Measurements from ENCODE around the gene BAZ1B. TPM values are rescaled to one million over a fixed set of nuclear protein-coding genes. Genes with fewer than 3 reads are reported as not detected.

Gene BAZ1B
- total and polyA plus RNA-seq, 9 of the 15 experiments (the other 6 are each of a cell fraction or from before 2014, with no cell fraction given), result 15.0 to 134 (median 79.5) TPM

DNA sequence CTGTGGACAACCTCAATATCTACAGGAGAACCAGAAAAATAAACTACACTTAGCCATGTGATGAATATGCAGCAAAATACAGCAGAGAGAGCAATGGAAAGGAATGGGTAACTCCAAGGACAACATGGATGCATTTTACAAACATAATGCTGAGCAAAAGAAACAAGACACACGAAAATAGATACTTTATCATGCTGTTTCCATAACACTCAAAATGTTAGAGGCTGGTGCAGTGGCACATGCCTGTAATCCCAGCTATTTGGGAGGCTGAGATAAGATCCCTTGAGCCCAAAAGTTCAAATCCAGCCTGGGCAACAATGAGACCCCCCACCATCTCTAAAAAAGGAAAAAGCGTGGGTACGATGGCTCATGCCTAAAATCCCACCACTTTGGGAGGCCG lies 27.1 kb upstream of the BAZ1B start (continued):
- TF ChIP-seq DEAF1 (CRISPR knock-in tag; IDR thresholded peaks at IDR 0.05), result no peak
- TF ChIP-seq RHOXF2B (CRISPR knock-in tag; conservative IDR thresholded peaks at IDR 0.05), result no peak
- TF ChIP-seq MAFG (tag; conservative IDR thresholded peaks at IDR 0.05), result no peak
- TF ChIP-seq LEF1 (IDR thresholded peaks at IDR 0.05), result no peak
- no peak for TF ChIP-seq CTCFL (IDR thresholded peaks at IDR 0.05; ENCODE audit: borderline replicate concordance, insufficient read depth, low read depth, low read length, poor library complexity, severe bottlenecking)

GRCh38 chr7:73547841-73548240 lies 25.7 kb upstream of the BAZ1B start:
- in situ Hi-C loops (cut with MboI), result no loop called here
- POLR2A ChIA-PET, result interaction anchor here (0.9 to 4.0 kb wide), 6 partner anchors 9 to 26 kb away, joined by 3 to 22 read pairs (median 7); partner anchors contain the start of genes BAZ1B and BCL7B
- no TSS peak for BruUV-seq (replicated peaks)
- no peak for TF ChIP-seq COPS2 (conservative IDR thresholded peaks at IDR 0.05)
- TF ChIP-seq, protein P1, sequence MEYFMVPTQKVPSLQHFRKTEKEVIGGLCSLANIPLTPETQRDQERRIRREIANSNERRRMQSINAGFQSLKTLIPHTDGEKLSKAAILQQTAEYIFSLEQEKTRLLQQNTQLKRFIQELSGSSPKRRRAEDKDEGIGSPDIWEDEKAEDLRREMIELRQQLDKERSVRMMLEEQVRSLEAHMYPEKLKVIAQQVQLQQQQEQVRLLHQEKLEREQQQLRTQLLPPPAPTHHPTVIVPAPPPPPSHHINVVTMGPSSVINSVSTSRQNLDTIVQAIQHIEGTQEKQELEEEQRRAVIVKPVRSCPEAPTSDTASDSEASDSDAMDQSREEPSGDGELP (CRISPR knock-in tag; IDR thresholded peaks at IDR 0.05; ENCODE audit: borderline replicate concordance), result no peak
- no peak for TF ChIP-seq SMARCB1 (IDR thresholded peaks at IDR 0.05; ENCODE audit: insufficient read length, low read depth)
- TF ChIP-seq ARNT (IDR thresholded peaks at IDR 0.05), result no peak
- TF ChIP-seq ZBTB17 (CRISPR knock-in tag; IDR thresholded peaks at IDR 0.05), result no peak
- no peak for TF ChIP-seq FOXA3 (CRISPR knock-in tag; conservative IDR thresholded peaks at IDR 0.05 in 1 of 2, IDR thresholded peaks at IDR 0.05 in 1 of 2)
- no peak for TF ChIP-seq RCOR1 (IDR thresholded peaks at IDR 0.05; ENCODE audit: borderline replicate concordance in 1 of 2, low read depth in 2 of 2, low read length in 2 of 2)
- TF ChIP-seq MXD1 (CRISPR knock-in tag; IDR thresholded peaks at IDR 0.05; ENCODE audit: borderline replicate concordance, poor library complexity, severe bottlenecking), result no peak
- no peak for TF ChIP-seq NRF1 (conservative IDR thresholded peaks at IDR 0.05 in 1 of 2, IDR thresholded peaks at IDR 0.05 in 1 of 2)
- TF ChIP-seq CHD4 (IDR thresholded peaks at IDR 0.05; ENCODE audit: insufficient read depth, insufficient replicate concordance, low read depth, low read length, poor library complexity, severe bottlenecking), result no peak

More at GRCh38 chr7:73547841-73548240, 25.7 kb upstream of the BAZ1B start:
- ATAC-seq (no peak), DNase-seq (ENCODE audit: extremely low read depth in 1 of 4, low spot score in 3 of 4) (no peak), FAIRE-seq (no peak)
- no peak overlapping the region for H3K27ac ChIP-seq (ENCODE audit: extremely low read depth, low read depth, low read length)
- intact Hi-C loops (cut with micrococcal nuclease), result no loop called here
- no peak overlapping the region for H3K4me2 ChIP-seq (ENCODE audit: insufficient read depth, low read length)
- H3K27me3 ChIP-seq (ENCODE audit: control insufficient read depth in 2 of 2, insufficient read depth in 2 of 2, low read length in 2 of 2), result no peaks in the 10 kb centered on the region
- H3K9me1 ChIP-seq (ENCODE audit: control insufficient read depth, insufficient read depth, low read length), result no peaks in the 10 kb centered on the region
- H2AFZ ChIP-seq (ENCODE audit: low read depth, low read length), result no peak overlapping the region
- peaks cover 0 to 4% of the 10 kb centered on the region in 2 experiments; a peak in 2 of 5 replicates for H3K4me1 ChIP-seq (replicated peaks in 1 of 2; ENCODE audit: control insufficient read depth in 2 of 2, insufficient read depth in 2 of 2, low read length in 2 of 2)
- peaks cover 67% of the 10 kb centered on the region for H3K79me2 ChIP-seq (ENCODE audit: control insufficient read depth, insufficient read depth, low read length)
- CTCF ChIA-PET (ENCODE audit: low intra/inter-chr PET ratio), result no interaction called here
- H4K20me1 ChIP-seq (replicated peaks; ENCODE audit: control insufficient read depth, insufficient read depth, low read length), result no peaks in the 10 kb centered on the region; the same call in 1 of the 2 replicates
- no peak overlapping the region for H3K4me3 ChIP-seq
- H3K9me3 ChIP-seq (replicated peaks; ENCODE audit: control insufficient read depth, insufficient read depth, low read depth, low read length), result no peaks in the 10 kb centered on the region
- peaks cover 81% of the 10 kb centered on the region for H3K36me3 ChIP-seq (ENCODE audit: control insufficient read depth, insufficient read depth, low read length)
- WGBS (ENCODE audit: insufficient coverage, low coverage, missing lambda C conversion rate), result 92% methylated on average over 9 of the region's 9 CpGs
- H3K9ac ChIP-seq (ENCODE audit: insufficient read depth in 1 of 2, low read depth in 2 of 2, low read length in 2 of 2), result no peak overlapping the region; a peak in 1 of 4 replicates
